HG02763 (cell line): ENCODE measurements around the gene ZNF747.
"Not testable (repeated sequence)": the region's sequence is repeated elsewhere in the genome, so short reads cannot be mapped to it uniquely, and the experiment has no call there.

Experiments used
- ATAC-seq: cut with Tn5 transposase; IDR thresholded peaks from one replicate; pipeline ENCODE4 v1.9.1; 2021; ENCODE audit warnings: mild to moderate bottlenecking, moderate library complexity; ENCODE audit not compliant: unreplicated experiment

The ZNF747 gene

GRCh38 chr16:30557957-30558788, 23.5 kb upstream of the ZNF747 start, which contains the start of gene ZNF764:
Gene ZNF764, minus strand, starts transcription at chr16:30558374. Its CDS starts 192 bp downstream, at chr16:30558182.
- ATAC-seq = peak; percentile 89

GRCh38 chr16:30557707-30557956, 23.0 kb upstream of the ZNF747 start:
- peak; percentile 4 for ATAC-seq

GRCh38 chr16:30556125-30556473, 21.4 kb upstream of the ZNF747 start:
- no peak for ATAC-seq

GRCh38 chr16:30555315-30556124, 20.9 kb upstream of the ZNF747 start:
- ATAC-seq = no peak

- ATAC-seq = no peak
These were observed 20.1 kb upstream of the ZNF747 start for GRCh38 chr16:30554557-30555314.

- ATAC-seq = no peak
These were observed 18.8 kb upstream of the ZNF747 start for GRCh38 chr16:30553393-30553899.

- no peak for ATAC-seq
These were observed 18.3 kb upstream of the ZNF747 start for GRCh38 chr16:30552956-30553355.

- ATAC-seq = no peak
These were observed 17.1 kb upstream of the ZNF747 start for GRCh38 chr16:30551781-30552180.

GRCh38 chr16:30548416-30549253, 14.0 kb upstream of the ZNF747 start:
- no peak for ATAC-seq

GRCh38 chr16:30546115-30546514, 11.5 kb upstream of the ZNF747 start:
- no peak for ATAC-seq

GRCh38 chr16:30543067-30543466, 8.4 kb upstream of the ZNF747 start:
- ATAC-seq = no peak

GRCh38 chr16:30541502-30542329, 7.1 kb upstream of the ZNF747 start:
- no peak for ATAC-seq

- ATAC-seq = not testable (repeated sequence)
These were observed 6.3 kb upstream of the ZNF747 start for GRCh38 chr16:30540916-30541464.

- not testable (repeated sequence) for ATAC-seq
These were observed 5.4 kb upstream of the ZNF747 start for GRCh38 chr16:30539986-30540526.

- no peak for ATAC-seq
These were observed 4.6 kb upstream of the ZNF747 start for GRCh38 chr16:30539000-30539964.

- not testable (repeated sequence) for ATAC-seq
These were observed 1.9 kb upstream of the ZNF747 start for GRCh38 chr16:30536391-30537024.

GRCh38 chr16:30535777-30536190, 1.1 kb upstream of the ZNF747 start:
- no peak for ATAC-seq
